Ovary (tissue), 9 donors: ENCODE data around the gene TSPAN8. TPM values are rescaled to one million over a fixed set of nuclear protein-coding genes. Genes with fewer than 3 reads are reported as not detected.

Experiments used
- DNase-seq, 5 donors: peaks; one replicate each; pipeline ENCODE4 v3.0.0-alpha.2; 2019 to 2020
- H3K27ac ChIP-seq, 2 donors: fragments of 200-600 bp; one replicate each; pipeline versions ENCODE4 v1.5.1 to v1.8.0; 2019 to 2022
- H3K27me3 ChIP-seq: fragments of 200-600 bp; one replicate; pipeline ENCODE4 v1.8.0; 2022
- H3K36me3 ChIP-seq: fragments of 200-600 bp; sonication (generic); one replicate; pipeline ENCODE4 v1.5.1; 2019
- H3K4me1 ChIP-seq: one replicate; pipeline ENCODE4 v1.8.1; 2013; ENCODE audit warnings: mild to moderate bottlenecking, moderate library complexity; ENCODE audit not compliant: insufficient read depth
- H3K4me3 ChIP-seq: fragments of 200-600 bp; sonication (generic); one replicate; pipeline ENCODE4 v1.5.1; 2017
- H3K9me3 ChIP-seq, 2 donors: fragments of 200-600 bp in 1 of 2; sonication (generic) in 1 of 2; one replicate each; pipeline versions ENCODE4 v1.5.1 to v1.8.1; 2013 to 2019; ENCODE audit warnings: mild to moderate bottlenecking in 1 of 2, moderate library complexity in 1 of 2
- EP300 ChIP-seq: sonication (generic); formaldehyde crosslinking; IDR thresholded peaks from one replicate; pipeline ENCODE4 v1.6.1; 2017; ENCODE audit warnings: antibody characterized with exemption
- POLR2A ChIP-seq: fragments of 450-650 bp; IDR thresholded peaks from one replicate; pipeline ENCODE4 v1.6.1; 2017; ENCODE audit warnings: antibody characterized with exemption, mild to moderate bottlenecking, moderate library complexity
- WGBS, 3 donors: extraction: QIAGEN DNeasy Blood & Tissue Kit in 1 of 3; methylation state at CpG; one replicate each; pipeline versions ENCODE4 v1.1.5 to v1.1.7; 2013 to 2017; 5-methylcytosine and 5-hydroxymethylcytosine counted together
- intact Hi-C, 4 donors: fragments of 100-400 bp; cut with DNase I; formaldehyde crosslinking; loops; one replicate each; pipeline versions ENCODE4 v1.11.0 to v1.15.1; 2022 to 2023
- polyA plus RNA-seq, 2 donors: library from polyadenylated mRNA; stranded (reverse); fragments of 200-250 nt in 1 of 2; fragments of 350-450 nt in 1 of 2; fragmentation: Illumina TruSeq in 1 of 2; extraction: RNeasy Lipid Tissue Mini Kit (QIAGEN cat#74804) in 1 of 2; gene quantifications; one replicate each; pipeline ENCODE4 v1.2.3, GENCODE V29; 2013 to 2014
- total RNA-seq, 7 donors: library from RNA; depleted of rRNA in 2 of 7; stranded (reverse); fragments of >200 nt in 2 of 7; fragmentation: NEBNext Ultra II Directional in 3 of 7; extraction: Animal tissue kit (Norgen Biotek cat#: 25700) in 3 of 7; gene quantifications; one replicate each; pipeline versions ENCODE4 v1.1.0 to v1.2.4, GENCODE V29; 2016 to 2023
- TF ChIP-seq, protein P1 (sequence below), 3 donors: fragments of 450-650 bp in 2 of 3; fragments of 200-600 bp in 1 of 3; IDR thresholded peaks; one replicate each; pipeline versions ENCODE4 v1.5.1 to v1.8.0; 2016 to 2022; ENCODE audit warnings: antibody characterized with exemption in 3 of 3, mild to moderate bottlenecking in 1 of 3
- donor health status: DM: no; HTN: no; CAD: no; lungs with moderate emphysema.
- donor health status: DM: no; HTN: no; CAD: no.
- donor health status: Bipolar disorder and iron deficiency.
- donor health status: DM: yes; HTN: yes; CAD: no.
- donor health status: DM: no; HTN: no; CAD: no.
- donor health status: DM: yes; HTN: yes; CAD: no.

TSPAN8 gene
- total and polyA plus RNA-seq, 9 donors: 8.8 to 55.4 (median 23.5) TPM

DNA sequence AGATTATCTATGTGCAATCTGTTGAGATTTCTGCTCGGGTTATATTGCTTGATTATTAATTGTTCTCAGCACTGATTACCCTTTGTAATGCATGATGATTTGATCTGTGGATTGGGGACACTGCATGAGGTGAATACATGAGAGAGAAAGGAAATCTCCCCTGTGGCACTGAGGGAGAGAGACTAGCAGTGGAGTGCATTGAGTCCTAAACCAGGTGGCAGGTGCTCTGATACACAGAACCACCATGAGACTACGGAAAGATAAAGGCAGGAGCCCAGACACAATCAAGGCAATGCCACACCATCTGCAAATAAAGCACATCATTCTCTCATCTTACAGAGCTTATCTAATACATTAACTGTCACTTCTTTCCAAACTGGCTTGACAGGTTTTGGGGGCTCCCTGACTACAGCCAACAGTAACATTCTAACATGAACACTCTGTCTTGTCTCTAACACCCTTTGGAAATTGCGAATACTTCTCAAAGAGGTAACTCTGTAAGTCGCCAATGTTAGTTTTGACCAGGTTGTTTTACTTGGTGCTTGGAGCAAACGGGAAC, 37.6 kb upstream of the TSPAN8 start:
- TF ChIP-seq, protein P1, sequence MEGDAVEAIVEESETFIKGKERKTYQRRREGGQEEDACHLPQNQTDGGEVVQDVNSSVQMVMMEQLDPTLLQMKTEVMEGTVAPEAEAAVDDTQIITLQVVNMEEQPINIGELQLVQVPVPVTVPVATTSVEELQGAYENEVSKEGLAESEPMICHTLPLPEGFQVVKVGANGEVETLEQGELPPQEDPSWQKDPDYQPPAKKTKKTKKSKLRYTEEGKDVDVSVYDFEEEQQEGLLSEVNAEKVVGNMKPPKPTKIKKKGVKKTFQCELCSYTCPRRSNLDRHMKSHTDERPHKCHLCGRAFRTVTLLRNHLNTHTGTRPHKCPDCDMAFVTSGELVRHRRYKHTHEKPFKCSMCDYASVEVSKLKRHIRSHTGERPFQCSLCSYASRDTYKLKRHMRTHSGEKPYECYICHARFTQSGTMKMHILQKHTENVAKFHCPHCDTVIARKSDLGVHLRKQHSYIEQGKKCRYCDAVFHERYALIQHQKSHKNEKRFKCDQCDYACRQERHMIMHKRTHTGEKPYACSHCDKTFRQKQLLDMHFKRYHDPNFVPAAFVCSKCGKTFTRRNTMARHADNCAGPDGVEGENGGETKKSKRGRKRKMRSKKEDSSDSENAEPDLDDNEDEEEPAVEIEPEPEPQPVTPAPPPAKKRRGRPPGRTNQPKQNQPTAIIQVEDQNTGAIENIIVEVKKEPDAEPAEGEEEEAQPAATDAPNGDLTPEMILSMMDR (IDR thresholded peaks at IDR 0.05): no peak
- TF ChIP-seq EP300 (no peak), POLR2A (no peak)
- Histone ChIP-seq H3K9me3 (no peaks in the 10 kb centered on the region), H3K4me1 (no peaks in the 10 kb centered on the region)

DNA sequence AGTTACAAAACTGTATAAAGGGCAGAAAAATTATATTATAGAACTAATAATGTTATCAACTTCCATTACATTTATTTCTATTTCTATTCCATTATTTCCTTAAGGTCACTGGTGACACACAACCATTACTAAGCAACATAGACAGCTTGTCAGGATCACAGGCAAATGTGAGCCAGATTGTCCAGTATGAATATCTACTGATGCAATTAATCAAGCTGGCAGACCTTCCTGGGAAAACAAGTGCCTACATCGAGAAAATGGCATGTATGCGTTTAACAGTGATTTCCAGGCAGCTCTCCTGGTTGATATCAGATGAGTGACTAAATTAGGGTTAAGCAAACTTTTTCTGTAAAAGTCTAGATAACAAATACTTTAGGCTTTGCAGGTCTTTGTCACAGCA, 36.9 kb upstream of the TSPAN8 start:
- intact Hi-C loops: no loop called here
- TF ChIP-seq POLR2A (no peak), EP300 (no peak)
- TF ChIP-seq, protein P1 (IDR thresholded peaks at IDR 0.05): no peak
- no peaks in the 10 kb centered on the region for H3K36me3 ChIP-seq
- H3K27me3 ChIP-seq: no peaks in the 10 kb centered on the region
- no peak overlapping the region for H3K27ac ChIP-seq
- H3K4me1 ChIP-seq: no peaks in the 10 kb centered on the region
- H3K4me3 ChIP-seq: no peak overlapping the region
- WGBS, 3 donors: 57 to 61% (median 59%) methylated on average over 2 of the region's 2 CpGs
- H3K9me3 ChIP-seq: no peaks in the 10 kb centered on the region
- no peak for DNase-seq

More for the DNA sequence above, 37.6 kb upstream of the TSPAN8 start:
- Histone ChIP-seq H3K27me3 (no peaks in the 10 kb centered on the region), H3K4me3 (no peak overlapping the region), H3K27ac (no peak overlapping the region), H3K36me3 (no peaks in the 10 kb centered on the region)
- intact Hi-C loops: no loop called here
- no peak for DNase-seq
- 74 to 86% (median 80%) methylated on average over 5 of the region's 5 CpGs for WGBS, 3 donors

- WGBS, 3 donors: 41 to 70% (median 61%) methylated on average over 1 of the region's 1 CpG
- Histone ChIP-seq H3K4me3 (no peak overlapping the region), H3K9me3 (no peaks in the 10 kb centered on the region), H3K4me1 (no peaks in the 10 kb centered on the region), H3K27ac (no peak overlapping the region), H3K36me3 (no peaks in the 10 kb centered on the region), H3K27me3 (no peaks in the 10 kb centered on the region)
- no peak for TF ChIP-seq EP300
- no peak for TF ChIP-seq POLR2A
- TF ChIP-seq, protein P1 (IDR thresholded peaks at IDR 0.05): no peak
- intact Hi-C loops: no loop called here
- DNase-seq: no peak
Observed at GRCh38 chr12:71193041-71193440, 35.2 kb upstream of the TSPAN8 start.

DNA sequence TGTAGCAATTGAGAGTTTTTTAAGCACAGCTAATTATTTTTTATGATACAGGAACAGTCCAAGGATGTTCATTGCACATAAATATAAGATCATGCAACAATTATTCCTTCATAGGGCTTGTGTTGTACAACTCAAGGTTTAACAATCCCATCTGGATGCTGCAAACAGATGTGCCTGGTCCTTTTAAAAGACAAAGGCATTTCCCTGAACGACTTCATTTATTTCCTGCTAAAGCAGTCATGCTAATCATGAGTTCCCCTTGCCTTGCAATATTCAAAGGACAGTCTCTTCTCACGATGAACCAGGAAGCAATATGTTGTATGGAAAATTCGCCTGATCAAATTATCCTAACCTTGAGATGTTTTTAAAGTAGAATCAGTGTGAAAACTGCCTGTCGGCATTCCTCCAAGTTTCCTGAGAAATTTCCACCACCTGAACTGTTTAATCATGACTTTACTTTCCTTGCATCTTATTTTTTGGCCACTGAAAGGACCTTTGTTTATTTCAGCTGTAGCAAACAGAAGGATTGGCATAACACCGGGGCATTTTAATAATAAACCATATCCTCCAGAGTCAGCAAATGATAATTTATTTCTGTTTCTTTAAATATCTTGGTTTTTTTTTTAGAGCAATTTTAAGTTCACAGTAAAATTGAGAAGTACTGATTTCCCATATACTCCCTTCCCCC, 33.9 kb upstream of the TSPAN8 start:
- TF ChIP-seq, protein P1 (IDR thresholded peaks at IDR 0.05): no peak
- no peaks in the 10 kb centered on the region for H3K27me3 ChIP-seq
- DNase-seq: no peak
- H3K4me1 ChIP-seq: no peaks in the 10 kb centered on the region
- 10 to 27% (median 22%) methylated on average over 5 of the region's 5 CpGs for WGBS, 3 donors
- intact Hi-C loops: no loop called here
- H3K27ac ChIP-seq: no peak overlapping the region
- H3K9me3 ChIP-seq: no peaks in the 10 kb centered on the region
- H3K36me3 ChIP-seq: no peaks in the 10 kb centered on the region
- no peak overlapping the region for H3K4me3 ChIP-seq
